WI38 (cell line): ENCODE results near the gene AKAP11.

Source experiments
- H3K4me3 ChIP-seq: 2 replicates; pipeline ENCODE4 v1.5.1; 2011; ENCODE audit warnings: low read depth, mild to moderate bottlenecking, control low read depth, low read length
- TF ChIP-seq, protein P1 (sequence below): IDR thresholded peaks from 2 replicates; pipeline ENCODE4 v1.5.1; 2012; ENCODE audit warnings: low read depth, mild to moderate bottlenecking, control low read depth, low read length

AKAP11 gene

DNA sequence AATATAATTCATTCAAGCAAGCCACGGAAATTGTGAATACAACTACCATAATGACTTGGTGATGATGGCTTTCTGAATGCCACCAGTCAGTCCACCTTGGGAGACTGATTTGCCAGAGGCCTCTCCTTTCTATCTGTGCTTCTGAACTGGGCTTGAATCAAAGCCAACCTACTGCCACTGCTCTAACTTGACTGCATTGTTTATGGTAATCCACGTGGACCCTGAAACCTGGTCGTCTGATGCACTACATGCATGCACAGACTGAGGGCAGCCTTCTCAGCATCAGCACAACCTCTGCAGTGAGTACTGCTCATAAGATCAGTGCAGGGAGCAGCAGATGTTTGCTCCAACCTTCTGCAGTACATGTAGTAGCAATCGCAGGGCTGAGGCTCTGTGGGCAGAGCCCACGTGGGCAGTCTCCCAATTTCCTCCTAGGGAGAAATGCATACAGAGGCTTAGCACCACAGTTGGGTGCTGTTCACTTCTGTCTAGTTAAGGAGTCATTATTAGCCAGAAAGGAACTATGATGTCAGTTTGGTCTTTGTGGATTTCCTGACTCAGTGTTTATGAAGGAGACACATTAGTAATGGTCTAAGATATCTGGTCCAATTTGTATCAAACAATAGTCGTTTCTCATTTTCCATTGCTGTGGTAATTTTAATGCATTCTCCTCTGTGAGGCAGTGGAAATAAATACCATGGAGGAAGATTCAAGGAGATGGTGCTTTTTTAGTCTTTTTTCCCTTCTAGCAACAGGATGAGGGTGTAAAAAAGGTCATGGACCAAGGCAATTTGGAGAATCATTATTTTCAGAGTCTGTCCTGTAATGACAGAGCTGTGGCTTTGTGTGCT is 82.5 kb downstream of the AKAP11 start:
- no peak overlapping the region for H3K4me3 ChIP-seq
- TF ChIP-seq, protein P1, sequence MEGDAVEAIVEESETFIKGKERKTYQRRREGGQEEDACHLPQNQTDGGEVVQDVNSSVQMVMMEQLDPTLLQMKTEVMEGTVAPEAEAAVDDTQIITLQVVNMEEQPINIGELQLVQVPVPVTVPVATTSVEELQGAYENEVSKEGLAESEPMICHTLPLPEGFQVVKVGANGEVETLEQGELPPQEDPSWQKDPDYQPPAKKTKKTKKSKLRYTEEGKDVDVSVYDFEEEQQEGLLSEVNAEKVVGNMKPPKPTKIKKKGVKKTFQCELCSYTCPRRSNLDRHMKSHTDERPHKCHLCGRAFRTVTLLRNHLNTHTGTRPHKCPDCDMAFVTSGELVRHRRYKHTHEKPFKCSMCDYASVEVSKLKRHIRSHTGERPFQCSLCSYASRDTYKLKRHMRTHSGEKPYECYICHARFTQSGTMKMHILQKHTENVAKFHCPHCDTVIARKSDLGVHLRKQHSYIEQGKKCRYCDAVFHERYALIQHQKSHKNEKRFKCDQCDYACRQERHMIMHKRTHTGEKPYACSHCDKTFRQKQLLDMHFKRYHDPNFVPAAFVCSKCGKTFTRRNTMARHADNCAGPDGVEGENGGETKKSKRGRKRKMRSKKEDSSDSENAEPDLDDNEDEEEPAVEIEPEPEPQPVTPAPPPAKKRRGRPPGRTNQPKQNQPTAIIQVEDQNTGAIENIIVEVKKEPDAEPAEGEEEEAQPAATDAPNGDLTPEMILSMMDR: no peak

DNA sequence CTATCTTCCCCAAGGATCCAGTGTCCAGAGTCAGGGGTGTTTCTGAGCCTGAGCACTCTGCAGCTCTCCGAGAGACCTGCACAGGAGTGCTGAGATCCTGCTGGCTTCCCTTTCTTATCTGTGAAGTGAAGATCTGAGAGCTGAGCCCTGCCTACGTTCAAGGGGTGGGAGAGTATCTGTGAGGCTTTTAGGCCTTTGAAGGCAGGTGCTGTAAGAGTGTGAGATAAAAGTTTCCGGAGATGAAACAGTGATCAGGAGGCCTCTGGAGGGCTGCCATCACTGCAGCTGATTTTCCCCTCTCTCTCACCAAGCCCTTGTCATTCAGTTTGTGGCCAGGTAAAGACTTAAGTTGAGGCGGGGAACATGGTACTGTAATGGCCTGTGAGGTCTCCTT is 83.1 kb downstream of the AKAP11 start:
- H3K4me3 ChIP-seq: no peak overlapping the region
- TF ChIP-seq, protein P1: no peak

DNA sequence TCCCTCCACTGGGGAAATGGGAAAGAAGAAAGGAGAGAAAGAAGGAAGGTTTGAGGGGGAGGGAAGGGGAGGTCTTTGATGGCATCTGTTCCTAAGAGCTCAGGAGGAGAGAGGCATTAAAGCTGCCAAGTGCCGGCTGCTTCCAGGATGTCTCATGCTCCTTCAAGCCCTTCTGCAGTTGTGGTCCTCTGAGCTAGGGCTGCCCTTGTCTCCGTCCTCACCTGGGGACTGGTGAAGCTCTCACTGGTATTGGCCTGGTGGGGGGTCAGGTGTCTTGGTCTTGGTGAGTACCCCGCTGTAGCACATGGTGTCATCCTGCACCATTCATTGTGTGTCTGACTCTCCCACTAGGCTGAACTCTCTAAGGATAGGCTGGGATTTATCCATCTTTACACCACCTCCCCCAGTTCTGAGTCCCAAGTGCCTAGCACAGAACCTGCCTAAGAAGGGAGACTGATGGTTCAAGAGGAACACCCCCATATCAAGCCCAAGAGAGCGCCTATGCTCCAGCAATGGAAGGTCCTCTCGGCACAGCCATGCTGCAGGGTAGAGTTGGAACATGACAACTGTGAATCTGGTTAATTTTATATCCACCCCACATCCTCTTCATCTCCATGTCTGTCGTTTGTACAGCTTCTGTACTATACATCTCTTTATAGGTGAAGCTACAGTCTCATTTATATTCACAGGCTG is 83.7 kb downstream of the AKAP11 start:
- H3K4me3 ChIP-seq: no peak overlapping the region
- TF ChIP-seq, protein P1: no peak

DNA sequence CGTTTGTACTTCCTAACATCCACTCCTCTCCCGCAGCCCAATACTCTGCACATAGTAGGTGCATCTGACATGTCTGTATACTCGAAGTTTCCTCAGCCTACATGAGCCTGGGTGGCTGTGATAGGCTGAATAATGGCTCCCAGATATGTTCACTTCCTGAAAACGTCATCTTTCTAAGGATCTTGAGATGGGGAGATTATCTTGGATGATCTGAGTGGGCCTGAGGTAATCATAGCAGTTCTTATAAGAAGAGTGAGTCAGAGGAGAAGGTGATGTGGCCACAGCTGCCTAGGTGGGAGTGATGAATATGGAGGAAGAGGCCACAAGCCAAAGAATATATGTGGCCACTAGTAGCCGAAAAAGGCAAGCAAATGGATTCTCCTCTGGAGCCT is 84.2 kb downstream of the AKAP11 start:
- H3K4me3 ChIP-seq: no peak overlapping the region
- TF ChIP-seq, protein P1: no peak

DNA sequence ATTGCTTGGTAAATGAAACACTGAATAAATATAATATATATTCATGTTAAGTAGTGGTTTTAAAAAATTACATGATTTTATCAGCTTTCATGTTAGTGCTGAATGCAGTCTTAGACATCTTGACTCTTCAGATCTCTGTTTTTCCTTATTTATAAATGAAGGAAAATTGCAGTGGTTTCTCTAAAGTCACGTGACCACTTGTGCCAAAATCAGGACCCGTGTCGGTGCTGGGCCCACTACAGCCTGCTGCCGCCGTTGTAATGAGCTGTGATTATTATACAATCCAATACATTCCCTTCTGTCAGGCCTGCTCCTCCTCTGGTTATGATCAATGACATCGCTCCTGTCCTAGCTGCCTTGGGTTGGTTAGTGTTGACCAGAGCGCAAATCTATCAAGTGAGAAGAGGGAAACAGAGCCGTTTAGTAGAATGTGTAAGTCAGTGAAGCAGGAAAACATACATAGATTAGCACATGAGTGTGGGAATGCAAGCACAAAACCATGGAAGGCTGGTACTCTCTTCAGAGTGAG is 88.2 kb downstream of the AKAP11 start:
- TF ChIP-seq, protein P1: no peak
- H3K4me3 ChIP-seq: no peak overlapping the region

DNA sequence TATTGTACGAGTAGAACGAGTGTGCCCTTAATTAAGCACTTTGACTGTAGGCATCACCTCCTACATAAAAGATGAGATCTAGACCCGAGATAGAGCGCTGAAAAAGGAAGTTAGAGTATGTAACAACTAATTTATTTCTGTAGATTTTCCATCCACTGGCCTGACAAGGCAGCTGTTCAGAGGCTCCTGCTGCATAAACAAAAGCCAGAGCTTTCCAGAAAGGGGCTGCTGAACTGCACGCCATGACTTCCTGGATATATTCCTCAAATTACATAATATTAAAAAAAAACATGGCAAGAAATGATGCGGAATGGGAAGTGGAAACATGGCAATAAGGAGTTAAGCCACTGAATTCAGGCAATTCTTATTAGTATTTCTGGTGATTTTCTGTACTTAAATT is 89.7 kb downstream of the AKAP11 start:
- no peak overlapping the region for H3K4me3 ChIP-seq
- TF ChIP-seq, protein P1: no peak

DNA sequence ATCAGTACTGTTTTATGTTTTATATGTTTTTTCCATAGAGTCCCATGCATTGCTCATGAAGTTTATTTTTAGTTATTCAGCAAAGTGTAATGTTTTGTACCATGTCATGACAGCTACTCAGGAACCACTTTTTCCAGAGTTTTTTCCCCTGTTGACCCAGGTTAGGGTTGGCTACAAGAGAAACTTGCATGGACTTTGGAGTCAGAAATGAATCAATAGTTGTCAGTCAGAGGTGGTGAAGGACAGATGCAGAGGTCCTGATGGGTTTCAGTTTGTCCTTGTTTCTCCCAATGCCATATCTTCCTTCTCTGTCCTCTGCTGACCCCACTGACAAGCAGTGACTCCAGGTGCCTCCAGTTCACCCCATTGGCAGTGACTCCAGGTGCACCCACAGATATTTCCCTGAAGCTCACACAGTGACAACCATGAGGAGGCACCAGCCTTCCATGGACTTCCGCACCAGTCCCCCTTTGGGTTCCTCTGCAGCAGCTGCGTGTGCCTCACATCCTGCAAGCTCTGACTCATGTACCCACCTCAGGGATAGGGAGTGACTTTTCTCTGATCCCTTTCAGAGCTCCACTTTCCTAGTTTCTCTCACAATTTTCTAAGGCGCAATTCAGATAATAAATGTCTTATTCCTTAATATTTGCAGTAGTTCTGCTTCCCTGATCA is 92.1 kb downstream of the AKAP11 start:
- TF ChIP-seq, protein P1: no peak
- no peak overlapping the region for H3K4me3 ChIP-seq
